ENCODE data around the gene MARCHF4.

GRCh38 chr2:216387262-216387661 lies 15.0 kb upstream of the MARCHF4 start:
- TF ChIP-seq CTCF (IDR thresholded peaks at IDR 0.05) (no peak), POLR2A (IDR thresholded peaks at IDR 0.05) (no peak), EP300 (IDR thresholded peaks at IDR 0.05) (no peak)
